ENCODE results near the gene SEPTIN10.

- TF ChIP-seq CTCF (tag by site-specific recombination; IDR thresholded peaks at IDR 0.05) (no peak), ZIC2 (tag by site-specific recombination; IDR thresholded peaks at IDR 0.05) (no peak), ZNF660 (tag by site-specific recombination; IDR thresholded peaks at IDR 0.05) (no peak), ZNF670 (tag by site-specific recombination; IDR thresholded peaks at IDR 0.05; ENCODE audit: low read depth) (no peak)
These were observed 4.3 kb downstream of the SEPTIN10 start for GRCh38 chr2:109609352-109610024.
